Panc1 (cell line): ENCODE measurements around the gene LHFPL3. TPM values are rescaled to one million over a fixed set of nuclear protein-coding genes. Genes with fewer than 3 reads are reported as not detected.

ENCODE experiments used
- ATAC-seq: fragments of 200-7000 bp; cut with Tn5 transposase; 2 replicates; pipeline ENCODE4 v1.9.1; 2020; ENCODE audit warnings: mild to moderate bottlenecking, moderate library complexity
- BruUV-seq: library from RNA; stranded (reverse); fragments of 400-500 nt; replicated peaks from 2 replicates; lab custom pipeline; 2021; lab: Mats Ljungman, UMichigan
- CTCF ChIA-PET: fragments of 300-600 bp; sonication (Branson Sonifier 250); formaldehyde crosslinking; loops from one replicate; lab custom pipeline; 2022; ENCODE audit warnings: antibody characterized with exemption; lab: Charles Lee
- POLR2A ChIA-PET: fragments of 300-600 bp; sonication (Branson Sonifier 250); formaldehyde crosslinking; loops from one replicate; lab custom pipeline; 2022; ENCODE audit warnings: antibody characterized with exemption; lab: Charles Lee
- DNase-seq: peaks from one replicate; pipeline ENCODE4 v3.0.0-alpha.2; 2010; ENCODE audit warnings: low read depth, low spot score
- H3K27ac ChIP-seq: 2 replicates; pipeline ENCODE4 v1.5.1; 2011; ENCODE audit warnings: mild to moderate bottlenecking, low read length, inconsistent platforms
- H3K27me3 ChIP-seq: fragments of 200-500 bp; sonication (Bioruptor generic); 2 replicates; pipeline ENCODE4 v1.6.0; 2014; ENCODE audit warnings: low read length, inconsistent platforms; ENCODE audit not compliant: control insufficient read depth, insufficient read depth
- H3K36me3 ChIP-seq: fragments of 200-500 bp; sonication (Bioruptor generic); 2 replicates; pipeline ENCODE4 v1.5.1; 2014; ENCODE audit warnings: inconsistent platforms, mild to moderate bottlenecking, low read length, moderate library complexity; ENCODE audit not compliant: control insufficient read depth, insufficient read depth
- H3K4me1 ChIP-seq: 2 replicates; pipeline ENCODE4 v1.5.1; 2011; ENCODE audit warnings: inconsistent platforms, mild to moderate bottlenecking, low read length, moderate library complexity; ENCODE audit not compliant: control insufficient read depth, insufficient read depth
- H3K4me3 ChIP-seq, 2 experiments: 2 replicates each; pipeline ENCODE4 v1.5.1; 2011 to 2012; ENCODE audit warnings: low read depth in 2 of 2, low read length in 2 of 2, mild to moderate bottlenecking in 2 of 2, inconsistent platforms in 1 of 2, moderate library complexity in 1 of 2
- H3K9me3 ChIP-seq: fragments of 200-500 bp; sonication (Bioruptor generic); 2 replicates; pipeline ENCODE4 v1.5.1; 2014; ENCODE audit warnings: low read depth, mild to moderate bottlenecking, inconsistent platforms, low read length, moderate library complexity; ENCODE audit not compliant: control insufficient read depth, insufficient read depth
- CTCF ChIP-seq: fragments of 450-650 bp; IDR thresholded peaks from 2 replicates; pipeline ENCODE4 v1.5.1; 2017; ENCODE audit warnings: mild to moderate bottlenecking
- POLR2AphosphoS5 ChIP-seq: IDR thresholded peaks from 2 replicates; pipeline ENCODE4 v1.6.1; 2012; ENCODE audit warnings: mild to moderate bottlenecking, low read depth, low read length, moderate library complexity
- REST ChIP-seq, 2 experiments: IDR thresholded peaks; 2 replicates each; pipeline ENCODE4 v1.6.1; 2011 to 2012; ENCODE audit warnings: low read depth in 2 of 2, control low read depth in 1 of 2, low read length in 1 of 2, mild to moderate bottlenecking in 1 of 2, moderate library complexity in 1 of 2; ENCODE audit not compliant: insufficient read depth in 1 of 2
- SIN3A ChIP-seq: IDR thresholded peaks from 2 replicates; pipeline ENCODE4 v1.6.1; 2012; ENCODE audit warnings: low read depth, mild to moderate bottlenecking, low read length, moderate library complexity, borderline replicate concordance; ENCODE audit not compliant: insufficient read depth
- TCF7L2 ChIP-seq: IDR thresholded peaks from 2 replicates; pipeline ENCODE4 v1.6.1; 2011; ENCODE audit warnings: mild to moderate bottlenecking, low read depth, low read length, inconsistent platforms
- in situ Hi-C: cut with HindIII; loops from 2 replicates; pipeline ENCODE4 v1.10.0; 2016; ENCODE audit warnings: low sequenced_read_pairs, low pct_unique_long_range_greater_than_20kb
- intact Hi-C: fragments of 100-400 bp; cut with micrococcal nuclease; formaldehyde crosslinking; loops from one replicate; pipeline ENCODE4 v1.10.0; 2022; ENCODE audit not compliant: unreplicated experiment
- total RNA-seq: library from RNA; stranded (reverse); gene quantifications from one replicate; pipeline ENCODE4 v1.2.1, GENCODE V29; 2021; ENCODE audit not compliant: unreplicated experiment

Gene LHFPL3
- total RNA-seq, 1 experiment from 2014 or later = not detected

DNA sequence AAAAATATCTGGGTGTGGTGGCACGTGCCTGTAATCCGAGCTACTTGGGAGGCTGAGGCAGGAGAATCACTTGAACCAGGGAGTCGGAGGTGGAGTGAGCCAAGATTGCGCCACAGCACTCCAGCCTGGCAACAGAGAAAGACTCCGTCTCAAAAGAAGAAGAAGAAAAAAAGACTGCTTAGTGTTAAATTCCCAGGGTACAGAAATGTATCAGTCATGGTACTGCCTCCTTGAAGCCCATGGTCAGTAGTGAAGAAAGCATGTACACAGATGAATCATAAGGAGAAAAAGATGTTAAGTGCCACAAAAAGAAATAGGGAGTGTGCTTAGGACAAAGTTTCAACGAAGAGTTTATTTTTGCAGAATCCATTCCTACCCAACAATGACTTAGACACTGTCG, 623.1 kb downstream of the LHFPL3 start:
- DNase-seq (no peak), ATAC-seq (no peak)
- H3K36me3 ChIP-seq = no peaks in the 10 kb centered on the region
- no peak overlapping the region for H3K27ac ChIP-seq
- no peak overlapping the region for H3K4me3 ChIP-seq
- TF ChIP-seq POLR2AphosphoS5 = no peak
- no peak for TF ChIP-seq REST (IDR thresholded peaks at IDR 0.05; ENCODE audit: insufficient read depth in 1 of 2, low read depth in 2 of 2, low read length in 1 of 2)
- TF ChIP-seq SIN3A = no peak
- no peak for TF ChIP-seq TCF7L2
- no peak for TF ChIP-seq CTCF
- CTCF ChIA-PET = no interaction called here
- no peaks in the 10 kb centered on the region for H3K27me3 ChIP-seq
- intact Hi-C loops = no loop called here
- POLR2A ChIA-PET = no interaction called here
- in situ Hi-C loops = no loop called here
- no peaks in the 10 kb centered on the region for H3K4me1 ChIP-seq
- no peaks in the 10 kb centered on the region for H3K9me3 ChIP-seq
- BruUV-seq = no TSS peak

GRCh38 chr7:104955276-104955675, 626.9 kb downstream of the LHFPL3 start:
- POLR2A ChIA-PET = no interaction called here
- no peak for TF ChIP-seq TCF7L2
- no peak for TF ChIP-seq CTCF
- TF ChIP-seq SIN3A = no peak
- no peak for TF ChIP-seq POLR2AphosphoS5
- no peak for TF ChIP-seq REST (IDR thresholded peaks at IDR 0.05; ENCODE audit: insufficient read depth in 1 of 2, low read depth in 2 of 2, low read length in 1 of 2)
- no peak for DNase-seq
- Histone ChIP-seq H3K9me3 (no peaks in the 10 kb centered on the region), H3K36me3 (no peaks in the 10 kb centered on the region), H3K4me3 (no peak overlapping the region), H3K27me3 (no peaks in the 10 kb centered on the region), H3K27ac (no peak overlapping the region), H3K4me1 (no peaks in the 10 kb centered on the region)
- in situ Hi-C loops (no loop called here), intact Hi-C loops (no loop called here)
- no peak for ATAC-seq
- no TSS peak for BruUV-seq
- CTCF ChIA-PET = no interaction called here

Other genes starting within 250 kb of the LHFPL3 start
- 24.6 TPM for gene ORC5, start 120.6 kb upstream of the LHFPL3 start, total RNA-seq